ENCODE data around the gene ATP8B3.

ATP8B3 gene

GRCh38 chr19:1748115-1748872 is 63.8 kb downstream of the ATP8B3 start:
- no peak for DNase-seq

- DNase-seq: no peak
Observed at GRCh38 chr19:1747285-1748114, 64.6 kb downstream of the ATP8B3 start.

GRCh38 chr19:1746401-1747284 is 65.4 kb downstream of the ATP8B3 start:
- no peak for DNase-seq

GRCh38 chr19:1745589-1746031 is 66.5 kb downstream of the ATP8B3 start:
- no peak for DNase-seq

- DNase-seq: no peak
Observed at GRCh38 chr19:1744822-1745563, 67.1 kb downstream of the ATP8B3 start.

- DNase-seq: no peak
Observed at GRCh38 chr19:1744133-1744665, 67.9 kb downstream of the ATP8B3 start.

GRCh38 chr19:1742989-1743696 is 68.9 kb downstream of the ATP8B3 start:
- DNase-seq: no peak

- DNase-seq: no peak
Observed at GRCh38 chr19:1739960-1740629, 72.0 kb downstream of the ATP8B3 start.

- DNase-seq: no peak
Observed at GRCh38 chr19:1736927-1737326, 75.1 kb downstream of the ATP8B3 start.

GRCh38 chr19:1736280-1736679 is 75.8 kb downstream of the ATP8B3 start:
- no peak for DNase-seq

- DNase-seq: no peak
Observed at GRCh38 chr19:1734321-1734966, 77.6 kb downstream of the ATP8B3 start.
